HS-27A (cell line): ENCODE measurements around the gene ZNF827.

Source experiments
- DNase-seq: peaks from one replicate; pipeline ENCODE4 v3.0.0-alpha.2; 2012; ENCODE audit warnings: low read depth, missing footprints

The ZNF827 gene

DNA sequence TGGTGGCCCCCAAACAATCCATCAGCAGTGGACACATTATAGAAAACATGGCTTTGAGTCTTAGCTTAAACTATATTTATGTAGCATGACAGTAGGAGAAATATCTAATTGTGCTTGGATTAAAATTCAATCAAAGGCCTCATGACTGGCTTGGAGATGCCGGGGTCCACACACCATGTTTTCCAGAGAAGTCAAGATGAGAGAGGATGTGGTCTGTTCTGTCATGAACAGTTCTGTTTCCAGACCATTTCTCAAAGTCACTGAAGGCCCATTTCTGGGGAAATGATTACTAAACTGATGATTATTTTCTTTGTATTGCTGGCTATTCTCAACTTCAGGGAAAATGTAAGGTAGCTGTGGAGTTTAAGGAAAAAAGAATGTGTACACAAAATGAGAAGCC, 182.4 kb downstream of the ZNF827 start:
- no peak for DNase-seq

DNA sequence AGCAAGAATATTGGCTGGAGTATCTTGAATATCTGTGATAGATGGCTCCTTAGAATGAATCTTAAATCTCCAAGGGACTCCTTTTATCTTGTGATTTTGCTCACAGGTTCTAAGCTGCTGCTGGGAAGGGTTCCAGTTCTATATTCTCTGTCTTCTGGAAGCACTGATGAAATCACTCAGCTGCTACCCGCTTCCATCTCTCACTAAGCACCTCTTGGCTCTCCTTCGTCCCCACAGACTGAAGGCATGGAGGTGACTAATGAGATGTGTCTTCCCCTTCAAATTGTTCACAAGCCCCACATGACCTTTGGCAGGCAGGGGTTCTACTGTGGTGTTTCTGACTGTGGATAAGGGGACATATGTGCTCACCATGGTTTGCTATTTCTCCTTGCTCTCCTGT, 182.8 kb downstream of the ZNF827 start:
- DNase-seq = no peak

DNA sequence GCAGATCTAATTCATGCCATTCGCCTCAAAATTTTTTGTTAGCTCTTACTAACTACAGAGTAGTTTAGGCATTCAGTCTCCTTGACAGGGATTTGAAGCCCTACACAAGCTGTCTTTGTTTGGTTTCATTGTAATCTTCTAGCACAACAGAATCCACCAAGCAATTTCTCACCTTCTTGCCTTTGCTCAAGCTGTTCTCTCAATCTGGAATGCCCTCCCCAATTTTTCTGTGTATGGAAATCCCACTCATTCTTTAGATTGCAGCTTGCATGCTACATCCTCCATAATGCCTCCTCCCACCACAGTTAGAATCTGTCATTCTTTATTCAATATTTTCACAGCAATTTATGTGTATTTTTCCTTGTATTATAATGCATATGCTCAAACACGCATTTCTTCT, 195.0 kb downstream of the ZNF827 start:
- no peak for DNase-seq

DNA sequence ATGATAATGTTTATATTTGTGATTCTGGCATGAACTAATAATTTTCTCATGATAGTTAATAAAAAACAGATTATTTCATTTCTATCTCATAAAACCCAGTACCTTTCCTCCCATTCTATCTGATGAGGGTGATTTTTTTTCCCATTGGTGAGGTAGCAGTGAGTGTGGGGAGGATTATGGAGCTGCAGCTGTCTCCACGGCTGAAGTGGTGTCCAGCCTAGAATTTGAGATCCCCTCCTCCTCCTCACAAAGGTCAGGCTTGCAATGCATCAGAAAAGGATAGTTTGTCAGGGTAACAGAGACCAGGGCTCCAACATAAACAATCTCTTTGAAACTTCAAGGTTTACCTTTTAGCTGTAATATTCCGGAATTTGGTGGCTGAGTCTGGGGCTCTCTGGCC, 197.8 kb downstream of the ZNF827 start:
- DNase-seq = no peak

DNA sequence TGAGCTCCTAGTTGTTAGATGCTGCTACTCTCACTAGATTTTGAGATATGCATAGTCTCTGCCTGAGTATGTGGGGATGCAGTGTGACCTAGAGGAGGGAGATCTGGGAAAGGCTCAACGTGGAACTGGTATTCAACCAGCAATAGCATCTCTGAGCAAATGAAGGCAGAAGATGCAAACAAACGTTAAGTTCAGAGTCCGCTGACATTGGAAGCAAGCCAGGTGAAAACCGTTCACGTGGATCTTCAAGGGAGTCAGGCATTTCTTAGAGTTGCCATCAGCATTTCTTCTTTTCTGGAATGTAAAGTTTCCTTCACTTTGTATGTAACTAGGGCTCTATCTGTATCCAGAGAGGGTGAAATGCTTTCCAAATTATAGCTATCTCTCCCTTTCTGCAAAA, 198.8 kb downstream of the ZNF827 start:
- no peak for DNase-seq

DNA sequence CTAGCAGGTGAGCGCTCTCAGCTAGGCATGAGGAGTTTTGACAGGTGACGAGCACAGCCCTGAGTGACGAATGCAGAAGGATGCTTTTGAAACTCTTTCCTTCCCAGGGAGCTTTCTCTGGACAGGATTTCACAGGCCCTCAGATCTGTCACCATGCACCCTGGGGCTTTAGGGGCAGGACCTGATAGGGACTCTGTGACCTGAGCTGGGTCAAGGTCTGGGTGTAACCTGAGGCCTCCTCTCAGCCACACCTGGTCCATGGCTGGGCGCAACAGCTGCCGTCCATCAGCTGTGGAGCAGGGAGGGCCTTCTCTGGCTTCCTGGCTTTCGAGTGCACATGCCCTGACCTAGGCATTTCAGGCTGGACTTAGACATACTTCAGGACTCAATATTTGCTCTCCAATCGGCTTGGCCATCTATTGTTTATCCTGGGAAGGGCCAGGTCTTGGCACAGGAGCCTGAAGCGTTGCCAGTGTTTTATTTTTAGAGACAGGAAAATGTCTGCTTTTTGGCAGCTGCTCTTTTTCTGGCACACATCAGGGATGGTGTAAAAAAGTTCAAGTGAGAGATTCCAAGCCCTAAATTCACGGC, 202.3 kb downstream of the ZNF827 start:
- DNase-seq = no peak

DNA sequence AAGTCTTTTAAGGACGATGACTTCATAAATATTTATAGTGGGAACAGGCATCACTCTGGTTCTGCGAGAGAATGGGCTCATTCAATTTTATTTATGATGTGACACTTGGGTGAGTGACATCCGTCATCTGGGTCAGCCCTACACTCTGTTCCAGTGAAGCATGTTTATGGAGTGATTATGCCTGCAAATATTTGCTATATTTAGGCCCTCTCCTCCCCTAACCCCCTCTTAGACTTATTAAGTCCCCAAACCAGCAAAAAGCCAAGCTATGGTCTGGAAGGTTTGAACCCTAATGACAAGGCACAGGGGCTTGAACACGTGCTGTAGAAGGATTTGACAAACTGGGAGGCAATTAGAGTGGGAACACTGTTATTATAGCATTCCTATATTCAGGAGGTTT, 202.8 kb downstream of the ZNF827 start:
- peak; percentile 38 for DNase-seq

DNA sequence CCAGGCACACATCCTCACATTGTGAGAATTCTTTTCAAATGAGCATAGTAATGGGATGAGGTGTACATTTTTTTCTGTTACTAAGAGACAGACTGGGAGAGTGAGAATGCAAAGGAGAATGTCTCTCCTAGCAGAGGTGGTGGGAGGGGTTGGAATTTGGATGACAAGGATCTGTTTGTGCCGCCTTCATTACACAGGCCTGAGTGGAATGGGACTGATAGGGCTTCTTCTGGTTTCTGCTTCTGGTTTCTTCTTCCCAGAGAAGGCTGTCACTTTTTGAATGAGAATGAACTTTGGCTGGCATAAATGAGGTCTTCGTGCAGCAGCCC, 203.3 kb downstream of the ZNF827 start:
- peak; percentile 97 for DNase-seq

DNA sequence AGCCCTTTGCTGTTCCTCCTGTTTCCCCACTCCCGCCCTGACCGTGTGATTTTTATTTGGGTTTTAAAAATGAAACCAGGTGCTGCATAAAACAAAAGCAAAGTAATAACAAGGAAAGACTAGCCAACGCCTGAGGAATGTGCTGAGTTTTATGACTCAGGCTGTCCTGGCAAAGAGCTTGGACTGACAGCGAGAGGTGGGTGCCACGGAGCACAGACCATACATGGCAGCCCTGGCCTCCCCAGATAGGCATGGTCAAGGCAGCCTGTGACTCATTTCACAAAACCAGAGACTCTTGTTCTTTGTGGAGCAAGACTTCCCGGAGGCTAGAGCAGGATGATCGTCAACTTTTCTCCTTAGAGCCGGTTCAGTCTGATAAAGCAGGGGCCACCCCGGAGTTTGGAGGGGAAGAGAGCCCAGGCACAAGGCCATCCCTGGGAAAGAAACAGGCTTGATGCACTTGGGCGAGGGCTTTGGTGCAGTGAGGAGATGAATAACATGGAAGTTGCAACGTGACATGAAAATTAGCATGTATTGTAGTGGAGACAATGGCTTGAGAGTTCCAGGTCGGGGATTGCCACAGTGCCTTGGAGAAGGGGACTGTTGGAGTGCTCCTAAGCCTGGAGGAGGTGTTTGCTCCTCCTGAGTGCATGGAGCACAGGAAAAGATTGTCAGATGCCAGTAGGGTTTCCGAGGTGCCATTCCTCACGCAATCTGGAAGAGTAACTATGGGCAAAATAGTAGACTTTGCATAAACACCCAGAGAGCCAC, 203.9 kb downstream of the ZNF827 start:
- DNase-seq = peak; percentile 96

DNA sequence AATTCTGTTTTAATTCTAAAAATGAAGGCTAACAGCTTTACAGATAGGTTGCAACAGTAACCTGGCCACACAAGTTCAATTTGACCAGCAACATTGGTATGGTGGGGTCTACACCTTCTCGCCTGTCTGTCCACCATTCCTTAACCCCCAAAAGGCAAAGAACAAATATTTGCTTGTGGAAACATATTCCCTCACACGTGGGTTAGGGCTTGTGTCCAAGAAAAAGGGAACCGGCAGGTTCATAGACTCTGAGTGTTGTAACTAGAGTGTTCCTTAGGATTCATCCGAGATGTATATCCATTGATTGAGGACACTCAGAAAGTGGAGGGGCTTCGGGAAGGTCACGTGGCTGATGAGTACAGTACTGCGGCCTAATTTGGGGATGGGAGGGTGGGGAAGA, 204.6 kb downstream of the ZNF827 start:
- DNase-seq = peak; percentile 47

DNA sequence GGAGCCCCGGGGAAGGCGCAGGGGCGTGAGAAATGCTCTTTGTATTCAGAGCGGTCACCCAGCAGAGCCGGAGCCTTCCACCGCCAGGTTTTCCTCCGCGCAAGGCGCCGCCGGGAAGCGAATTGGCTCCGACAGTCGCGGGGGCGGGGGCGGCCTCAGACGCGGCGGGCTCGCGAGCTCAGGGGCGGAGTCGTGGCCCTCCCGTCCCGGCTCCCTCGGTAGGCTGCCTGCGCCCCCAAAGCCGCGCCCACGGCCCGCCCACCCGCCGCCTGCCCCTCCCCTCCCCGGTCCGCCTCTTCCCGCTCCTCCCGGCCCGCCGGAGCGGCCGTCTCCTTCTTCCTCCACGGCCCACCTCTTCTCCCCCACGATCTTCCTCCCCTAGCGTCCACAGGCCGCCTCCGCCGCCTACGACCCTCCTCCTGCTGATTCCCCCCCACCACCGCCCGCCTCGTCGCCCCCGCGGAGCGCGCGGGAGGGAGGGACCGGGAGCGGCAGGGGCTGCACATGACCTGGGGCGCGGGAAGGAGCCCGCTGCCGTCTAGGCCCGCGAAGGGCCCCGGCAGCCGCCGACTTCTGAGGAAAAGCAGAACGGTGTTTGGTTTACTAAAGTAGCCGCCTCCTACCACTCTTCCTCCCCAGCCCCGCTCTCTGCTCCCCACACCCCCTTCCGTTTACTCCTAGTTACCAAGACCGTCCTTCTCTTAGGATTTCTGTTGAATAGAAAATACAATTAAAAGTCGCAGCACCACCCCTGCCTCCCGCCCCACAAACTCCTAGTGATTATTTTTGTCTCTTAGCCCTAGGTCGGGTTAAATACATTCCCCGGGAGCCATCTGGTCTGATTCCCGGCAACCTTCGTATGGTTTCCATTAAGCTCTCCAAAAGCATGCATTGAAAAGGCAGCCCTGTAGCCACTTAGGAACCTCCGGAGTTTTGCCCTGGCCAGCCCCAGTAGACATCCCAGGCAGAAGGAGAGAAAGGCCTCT, 205.4 kb downstream of the ZNF827 start:
- DNase-seq = peak; percentile 57

DNA sequence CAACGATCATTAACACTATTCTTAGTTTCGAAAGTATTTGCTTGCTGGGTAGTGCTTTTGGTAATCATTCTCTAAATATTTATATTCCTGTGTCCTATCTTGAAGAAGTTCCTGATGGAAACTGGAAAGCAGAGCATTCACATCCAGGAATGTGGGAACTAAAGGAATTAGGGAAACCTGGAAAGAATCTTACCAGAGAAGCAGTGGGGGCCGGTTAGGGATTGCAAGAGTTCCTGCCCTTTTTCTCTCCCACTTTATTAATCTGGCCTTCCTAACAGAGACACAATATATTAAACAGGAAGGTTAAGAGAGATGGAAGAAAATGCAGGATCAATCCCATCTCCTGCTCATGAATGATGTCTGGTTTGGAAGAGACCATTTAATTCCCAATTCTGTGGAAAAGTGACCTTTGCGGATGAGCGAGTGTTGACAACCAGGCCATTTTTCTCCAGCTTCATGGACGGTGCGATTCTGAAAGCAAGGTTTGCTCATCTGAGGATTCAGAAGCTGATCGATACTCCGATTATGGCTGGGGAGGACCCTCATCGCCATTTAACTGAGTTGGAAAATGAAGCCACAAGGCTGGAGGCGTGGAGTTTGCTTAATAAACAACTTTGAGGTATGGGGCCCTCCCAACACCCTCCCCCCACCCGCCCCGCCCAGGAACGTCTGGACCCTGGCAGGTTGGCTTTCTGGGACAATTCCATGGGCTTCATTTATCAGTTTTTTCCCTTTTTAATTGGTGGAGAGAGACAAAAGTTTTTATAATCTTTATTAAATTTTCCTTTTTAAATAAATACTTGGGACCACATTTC, 206.4 kb downstream of the ZNF827 start:
- no peak for DNase-seq

DNA sequence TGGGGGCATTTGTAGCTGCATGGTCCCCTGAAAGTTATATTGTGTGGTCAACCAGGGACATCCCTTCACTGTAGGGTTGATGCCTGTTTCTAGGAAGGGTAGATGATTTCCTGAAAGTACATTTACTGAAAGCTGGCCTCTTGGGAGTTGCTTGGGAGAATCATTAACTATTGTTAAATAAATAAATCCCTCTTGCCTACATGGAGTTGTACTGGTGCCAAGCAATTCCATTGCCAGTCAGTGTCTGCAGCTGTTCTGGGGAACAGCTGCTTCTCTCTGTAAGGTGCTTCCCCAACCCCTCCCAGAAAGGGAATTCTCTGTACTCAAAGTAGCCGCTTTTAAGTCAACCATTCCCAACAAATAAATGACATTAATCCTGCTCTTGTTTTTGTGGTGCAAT, 207.6 kb downstream of the ZNF827 start:
- DNase-seq = no peak

DNA sequence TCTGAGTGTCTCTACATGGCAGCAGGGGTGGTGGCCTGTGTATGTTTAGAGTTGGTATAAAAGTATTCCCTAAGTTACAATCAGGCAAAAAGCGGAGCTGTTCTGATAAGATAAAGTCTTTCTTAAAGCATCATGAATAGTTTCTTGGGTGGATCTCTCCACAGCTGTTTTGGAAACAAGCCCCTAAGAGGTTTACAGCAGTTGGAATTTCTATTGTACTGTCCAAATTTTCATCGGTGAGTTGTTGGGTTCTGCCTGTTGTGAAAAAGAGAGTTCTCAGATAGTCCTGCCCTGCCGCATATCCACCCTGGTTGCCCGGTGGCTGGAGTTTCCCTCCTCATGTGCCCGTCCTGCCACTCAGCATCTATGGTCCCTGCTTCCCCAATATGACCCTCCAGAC, 208.6 kb downstream of the ZNF827 start:
- no peak for DNase-seq

DNA sequence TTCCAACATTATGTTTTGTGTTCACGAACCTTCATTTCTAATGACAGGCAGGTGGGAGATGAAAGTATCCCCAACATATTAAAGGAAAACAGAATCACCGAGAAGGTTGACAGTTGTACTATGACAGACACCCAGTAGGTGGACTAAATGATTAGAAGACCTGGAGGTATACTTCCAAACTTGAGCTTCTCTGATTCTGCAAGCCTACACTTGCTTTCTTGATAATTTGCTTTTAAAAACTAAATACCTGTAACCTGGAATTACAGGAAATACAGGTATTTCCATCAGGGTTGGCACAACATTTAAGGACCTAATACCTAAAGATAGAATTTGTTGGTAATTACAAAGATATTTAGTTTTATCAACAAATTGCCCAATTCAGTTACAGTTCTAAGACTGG, 215.3 kb downstream of the ZNF827 start:
- DNase-seq = no peak

DNA sequence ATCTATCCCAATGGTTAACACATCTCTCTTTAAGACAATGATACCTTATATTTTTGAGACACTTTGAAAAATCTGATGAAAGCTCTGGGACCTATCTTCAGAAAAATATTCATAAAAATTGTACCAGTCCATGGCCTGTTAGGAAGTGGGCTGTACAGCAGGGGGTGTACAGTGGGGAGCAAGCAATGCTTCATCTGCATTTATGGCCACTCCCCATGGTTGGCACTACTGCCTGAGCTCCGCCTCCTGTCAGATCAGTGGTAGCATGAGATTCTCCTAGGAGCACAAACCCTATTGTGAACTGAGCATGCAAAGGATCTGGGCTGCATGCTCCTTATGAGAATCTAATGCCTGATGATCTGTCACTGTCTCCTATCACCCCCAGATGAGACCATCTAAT, 216.1 kb downstream of the ZNF827 start:
- no peak for DNase-seq

DNA sequence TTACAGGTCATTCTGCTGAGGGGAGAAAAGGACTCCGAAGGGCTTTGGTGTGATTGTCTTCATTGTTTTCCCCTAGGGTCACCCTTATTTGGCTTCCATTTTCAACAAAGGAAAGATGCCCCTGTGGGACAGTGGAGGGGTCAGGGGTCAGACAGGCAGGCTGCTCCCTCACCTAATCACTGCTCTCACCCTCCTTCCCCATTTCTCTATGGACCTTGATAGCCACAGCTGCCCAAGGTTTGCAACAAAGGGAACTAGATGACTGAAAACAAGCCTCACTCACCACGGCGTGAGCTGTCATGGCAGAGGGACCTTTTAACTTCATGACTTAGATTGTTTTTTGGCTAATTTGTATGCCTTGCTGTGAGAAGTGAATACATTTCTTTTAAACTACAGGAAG, 218.0 kb downstream of the ZNF827 start:
- DNase-seq = no peak

DNA sequence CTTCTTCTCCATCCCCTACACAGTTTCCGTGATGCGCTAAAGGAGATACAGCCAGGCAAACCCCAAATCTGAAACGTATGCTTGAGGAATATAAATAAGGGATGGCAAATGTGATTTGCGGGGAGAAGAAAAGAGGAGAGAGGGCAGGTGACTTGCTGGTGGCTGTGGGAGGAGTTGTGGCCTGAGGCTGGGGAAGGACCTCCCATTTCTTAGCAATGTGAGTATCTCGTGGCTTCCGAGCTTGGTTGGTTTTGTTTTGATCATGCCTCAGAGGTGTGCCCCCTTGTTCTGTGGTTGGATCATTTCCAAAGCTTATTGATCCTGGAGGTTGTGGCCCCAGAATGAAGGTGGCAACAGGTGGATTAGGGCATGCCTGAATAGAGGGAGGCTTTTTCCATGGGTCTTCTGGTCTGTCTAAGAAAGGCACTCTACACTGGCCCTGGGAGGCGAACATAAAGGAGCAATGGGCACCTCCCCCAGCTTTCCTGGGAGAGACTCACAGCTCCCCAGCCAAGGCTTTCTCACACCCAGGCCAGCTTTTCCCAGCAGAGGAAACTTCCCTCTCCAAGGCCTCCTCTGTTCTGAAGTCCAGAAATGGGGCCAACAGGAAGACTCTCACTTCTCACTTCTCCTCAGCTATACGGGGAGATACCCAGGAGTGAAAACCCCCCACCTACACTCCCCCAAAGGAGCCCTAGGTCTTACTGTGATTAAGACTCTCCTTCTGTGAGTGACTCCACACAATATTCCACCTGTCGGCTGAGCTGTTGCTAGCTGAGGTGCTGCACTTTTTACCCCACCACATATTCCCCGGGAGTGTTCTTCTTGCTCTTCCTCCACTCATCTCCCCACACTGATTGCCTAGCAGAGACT, 218.6 kb downstream of the ZNF827 start:
- DNase-seq = no peak

DNA sequence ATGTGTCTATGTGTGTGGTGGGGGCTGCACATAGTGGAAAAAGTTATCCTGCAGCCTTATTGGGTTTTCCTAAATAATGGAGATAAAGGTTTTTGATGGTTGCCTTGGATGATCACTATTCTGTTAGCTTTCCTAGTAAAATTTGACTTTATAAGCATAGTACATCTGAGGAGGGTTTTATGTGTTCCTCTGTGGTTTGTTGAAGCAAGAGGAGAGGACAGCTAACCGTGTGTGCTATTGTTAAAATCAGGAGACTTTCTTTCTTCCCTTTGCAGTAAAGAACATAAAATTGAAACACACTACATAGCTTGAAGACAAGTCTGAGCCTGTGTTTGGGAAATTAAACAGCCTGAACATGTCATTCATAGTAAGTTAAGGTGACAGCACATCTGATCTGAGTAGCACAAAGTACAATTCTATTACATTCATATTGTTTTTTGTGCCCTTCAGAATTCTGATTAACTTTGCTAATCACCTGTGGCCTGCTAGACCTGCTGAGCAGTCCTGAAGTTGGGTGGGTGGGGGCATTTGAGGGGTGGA, 221.9 kb downstream of the ZNF827 start:
- DNase-seq = no peak

DNA sequence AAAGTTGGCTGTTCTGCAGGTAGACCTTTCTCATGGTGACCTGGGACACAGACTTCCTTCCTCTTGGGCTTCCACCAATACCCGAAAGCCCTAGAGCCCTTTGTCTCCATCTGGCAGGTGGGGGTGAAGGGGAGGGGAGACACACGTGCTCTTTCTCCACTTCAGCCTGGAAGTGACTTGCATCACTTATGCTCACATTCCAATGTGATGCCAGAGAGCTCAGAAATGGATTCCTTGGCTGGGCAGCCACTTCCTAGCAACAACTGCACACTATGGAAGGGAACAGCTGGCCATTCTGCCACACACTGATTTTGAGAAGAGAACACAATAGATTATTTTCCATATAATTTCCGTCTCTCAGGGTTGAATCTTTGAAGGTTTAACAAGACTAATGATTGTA, 222.4 kb downstream of the ZNF827 start:
- peak; percentile 47 for DNase-seq

DNA sequence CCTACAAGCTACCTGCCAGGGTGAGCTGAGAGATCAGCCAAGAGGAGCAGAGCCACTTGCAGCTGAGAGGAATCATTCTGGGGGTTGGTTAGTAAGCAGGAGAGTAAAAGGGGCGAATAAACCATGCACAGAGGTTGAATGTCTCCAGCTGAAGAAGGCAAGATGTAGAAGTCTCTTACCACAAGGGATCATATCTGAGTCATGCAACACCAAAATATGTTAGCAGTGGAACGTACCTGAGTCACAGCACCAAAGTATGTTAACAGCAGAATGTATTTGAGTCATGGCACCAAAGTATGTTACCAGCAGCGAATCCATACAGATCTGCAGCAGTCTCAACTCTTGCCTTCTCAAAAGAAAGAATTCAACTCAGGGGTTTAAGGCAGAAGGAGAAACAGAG, 228.8 kb downstream of the ZNF827 start:
- DNase-seq = peak; percentile 95
